ENCODE results near the gene ZSCAN30.
"Not testable (repeated sequence)": the region's sequence is repeated elsewhere in the genome, so short reads cannot be mapped to it uniquely, and the experiment has no call there.

Gene ZSCAN30

GRCh38 chr18:35227254-35227653 lies 62.8 kb downstream of the ZSCAN30 start:
- DNase-seq: no peak

- DNase-seq: no peak
Measured at GRCh38 chr18:35223797-35224196, 66.2 kb downstream of the ZSCAN30 start.

DNA sequence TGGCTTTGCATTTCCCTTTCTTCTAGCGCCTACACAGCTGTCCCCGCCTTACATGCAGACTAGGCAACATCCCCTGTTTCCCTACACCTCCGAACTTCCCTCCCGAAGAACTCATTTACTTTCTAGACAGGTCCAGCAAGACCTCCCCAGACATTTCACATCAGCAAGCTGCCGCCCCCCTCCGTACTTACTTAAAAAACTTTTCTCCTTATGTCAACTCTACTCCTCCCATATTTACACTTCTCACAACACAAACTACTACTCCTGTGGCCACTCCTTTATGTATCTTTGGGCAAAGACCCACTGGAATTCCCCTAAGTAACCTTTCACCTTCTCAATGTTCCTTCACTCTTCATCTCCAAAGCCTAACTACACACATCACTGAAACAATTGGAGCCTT lies 69.6 kb downstream of the ZSCAN30 start:
- no peak for DNase-seq

- DNase-seq: not testable (repeated sequence)
Measured at GRCh38 chr18:35219331-35219730, 70.7 kb downstream of the ZSCAN30 start.

GRCh38 chr18:35216611-35217010 lies 73.4 kb downstream of the ZSCAN30 start:
- DNase-seq: not testable (repeated sequence)

DNA sequence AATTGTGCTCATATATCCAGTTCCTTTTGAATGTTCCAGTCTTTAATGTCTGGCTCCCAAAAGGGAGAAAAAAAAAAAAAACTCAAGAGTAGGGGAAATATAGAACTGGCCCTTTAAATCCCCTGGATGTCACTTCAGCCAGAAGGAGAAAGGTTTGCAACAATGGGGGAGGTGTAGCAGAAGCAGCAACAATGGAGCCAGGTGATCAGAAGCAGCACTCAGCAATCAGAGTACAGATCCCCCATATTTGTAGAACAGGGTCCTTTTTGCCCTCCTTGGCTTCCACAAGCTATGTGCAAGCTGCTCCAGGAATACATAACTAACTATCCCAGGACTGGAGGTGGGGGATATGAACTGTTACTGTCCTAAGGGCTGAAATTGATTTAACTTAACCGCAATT lies 75.0 kb downstream of the ZSCAN30 start:
- DNase-seq: no peak

- not testable (repeated sequence) for DNase-seq
Measured at GRCh38 chr18:35205746-35206458, 84.1 kb downstream of the ZSCAN30 start.

- no peak for DNase-seq
Measured at GRCh38 chr18:35205199-35205712, 84.8 kb downstream of the ZSCAN30 start.

GRCh38 chr18:35203067-35203466 lies 87.0 kb downstream of the ZSCAN30 start:
- DNase-seq: peak in 1 of 2 donors; percentile 28

DNA sequence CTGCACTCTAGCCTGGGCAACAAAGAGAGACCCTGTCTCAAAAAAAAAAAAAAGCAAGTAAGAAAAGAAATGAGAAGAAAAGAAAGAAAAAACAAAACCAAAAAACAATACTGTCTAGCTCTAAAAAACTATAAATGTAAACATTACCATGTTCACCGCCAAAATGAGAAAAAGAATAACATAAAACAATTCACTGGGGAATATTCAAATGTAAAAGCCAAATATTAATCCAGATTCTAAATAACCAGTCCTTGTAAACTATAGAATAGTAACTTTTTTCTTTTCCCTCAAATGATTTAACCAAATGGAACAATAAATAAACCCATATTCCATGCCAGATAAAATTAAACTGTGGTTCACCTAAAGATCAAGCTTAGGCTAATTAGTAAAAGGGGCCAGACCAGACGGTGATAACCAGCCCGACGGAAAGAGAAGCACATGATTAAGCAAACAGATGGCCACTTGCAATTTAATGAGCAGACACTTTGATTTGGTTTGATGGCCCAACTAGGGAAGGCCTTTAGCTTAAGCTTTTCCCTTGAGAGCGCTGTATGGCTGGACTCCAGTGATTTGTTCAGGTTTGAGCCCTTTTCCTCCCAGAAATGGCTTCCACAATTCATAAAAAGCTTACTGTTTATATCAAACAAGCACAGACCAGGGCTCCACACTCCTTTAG lies 88.6 kb downstream of the ZSCAN30 start:
- DNase-seq: no peak

Measured in hippocampal formation (tissue), 2 donors.